Keratinocyte (primary cell): ENCODE data around the gene SHFL. TPM values are rescaled to one million over a fixed set of nuclear protein-coding genes. Genes with fewer than 3 reads are reported as not detected.

Experiments used
- DNase-seq: peaks from one replicate; pipeline ENCODE4 v3.0.0-alpha.2; 2011; ENCODE audit warnings: low read depth, missing footprints, low spot score
- FAIRE-seq: peaks from 2 replicates; lab custom pipeline; 2011; peaks lifted over from hg19 to GRCh38; lab: Jason Lieb, UNC
- H2AFZ ChIP-seq: 2 replicates; pipeline ENCODE4 v1.6.0; 2012; ENCODE audit warnings: low read length, control low read depth, inconsistent platforms; ENCODE audit not compliant: control insufficient read depth
- H3K27ac ChIP-seq: 2 replicates; pipeline ENCODE4 v1.5.1; 2011; ENCODE audit warnings: low read length; ENCODE audit not compliant: control insufficient read depth, insufficient read depth
- H3K27me3 ChIP-seq: 3 replicates; pipeline ENCODE4 v1.6.0; 2011; ENCODE audit warnings: low read length; ENCODE audit not compliant: control insufficient read depth, insufficient read depth; ENCODE audit errors: extremely low read depth
- H3K36me3 ChIP-seq, 2 experiments: 2 replicates in 1 of 2; 3 replicates in 1 of 2; pipeline ENCODE4 v1.5.1; 2011; ENCODE audit warnings: low read length in 2 of 2, mild to moderate bottlenecking in 1 of 2; ENCODE audit not compliant: control insufficient read depth in 2 of 2, insufficient read depth in 2 of 2; ENCODE audit errors: extremely low read depth in 1 of 2
- H3K4me1 ChIP-seq: 3 replicates; pipeline ENCODE4 v1.5.1; 2011; ENCODE audit warnings: low read length; ENCODE audit not compliant: control insufficient read depth, insufficient read depth; ENCODE audit errors: extremely low read depth
- H3K4me2 ChIP-seq: 3 replicates; pipeline ENCODE4 v1.6.0; 2011; ENCODE audit warnings: low read depth, low read length; ENCODE audit not compliant: control insufficient read depth, insufficient read depth; ENCODE audit errors: extremely low read depth
- H3K4me3 ChIP-seq, 3 experiments: fragments of 200-600 bp in 1 of 3; sonication (generic) in 1 of 3; 2 replicates in 2 of 3; 3 replicates in 1 of 3; pipeline ENCODE4 v1.5.1; 2011 to 2016; ENCODE audit warnings: low read length in 3 of 3, mild to moderate bottlenecking in 3 of 3, control low read depth in 2 of 3, inconsistent platforms in 1 of 3, low read depth in 1 of 3, mixed read lengths in 1 of 3, mixed run types in 1 of 3, moderate library complexity in 1 of 3; ENCODE audit not compliant: control insufficient read depth in 2 of 3, insufficient read depth in 2 of 3; ENCODE audit errors: extremely low read depth in 1 of 3
- H3K79me2 ChIP-seq: 2 replicates; pipeline ENCODE4 v1.6.0; 2012; ENCODE audit warnings: low read length; ENCODE audit not compliant: control insufficient read depth, insufficient read depth
- H3K9ac ChIP-seq: 3 replicates; pipeline ENCODE4 v1.6.0; 2011; ENCODE audit warnings: low read length; ENCODE audit not compliant: control insufficient read depth, insufficient read depth; ENCODE audit errors: extremely low read depth
- H3K9me1 ChIP-seq: 3 replicates; pipeline ENCODE4 v1.6.0; 2011; ENCODE audit warnings: low read length; ENCODE audit not compliant: control insufficient read depth, insufficient read depth; ENCODE audit errors: extremely low read depth
- H3K9me3 ChIP-seq: 2 replicates; pipeline ENCODE4 v1.5.1; 2012; ENCODE audit warnings: low read depth, low read length; ENCODE audit not compliant: control insufficient read depth
- H4K20me1 ChIP-seq: 3 replicates; pipeline ENCODE4 v1.6.0; 2011; ENCODE audit warnings: low read length; ENCODE audit not compliant: control insufficient read depth, insufficient read depth; ENCODE audit errors: extremely low read depth
- CTCF ChIP-seq, 3 experiments: IDR thresholded peaks in 1 of 3; conservative IDR thresholded peaks in 1 of 3; optimal IDR thresholded peaks in 1 of 3; 2 replicates in 2 of 3; 3 replicates in 1 of 3; pipeline versions ENCODE3 to v1.5.1; 2011; ENCODE audit warnings: low read length in 3 of 3, mild to moderate bottlenecking in 3 of 3, moderate library complexity in 2 of 3, control low read depth in 1 of 3, inconsistent platforms in 1 of 3; ENCODE audit not compliant: insufficient read depth in 2 of 3; ENCODE audit errors: extremely low read depth in 1 of 3
- EZH2 ChIP-seq: IDR thresholded peaks from one replicate; pipeline ENCODE4 v1.6.1; 2012; ENCODE audit warnings: inconsistent platforms, mild to moderate bottlenecking, low read length, moderate library complexity
- dilution Hi-C: fragments of 300-500 bp; cut with MboI; formaldehyde crosslinking; loops from one replicate; pipeline ENCODE4 v1.7.0; 2020; ENCODE audit warnings: low sequenced_read_pairs; ENCODE audit not compliant: extremely low pct_ligation_motif_present
- polyA plus RNA-seq, 5 experiments: library from polyadenylated mRNA; depleted of rRNA in 3 of 5; stranded (reverse) in 3 of 5; stranded (forward) in 1 of 5; unstranded in 1 of 5; fragments of >200 nt; gene quantifications; 1 replicate in 1 of 5; 2 replicates in 3 of 5; 3 replicates in 1 of 5; pipeline versions ENCODE4 v1.2.1 to v1.2.3, GENCODE V29; 2011 to 2012; ENCODE audit warnings: missing spikeins in 2 of 5, low read depth in 1 of 5, low replicate concordance in 1 of 5

Gene SHFL
- polyA plus RNA-seq, 1 donor (not counting 4 experiments of a cell fraction or from before 2014, with no cell fraction given): 36.4 TPM

- H3K9ac ChIP-seq: no peak overlapping the region
- no peak for FAIRE-seq
- dilution Hi-C loops: no loop called here
- no peak overlapping the region for H3K4me2 ChIP-seq
- TF ChIP-seq CTCF (optimal IDR thresholded peaks at IDR 0.05 in 1 of 3, IDR thresholded peaks at IDR 0.05 in 1 of 3, conservative IDR thresholded peaks at IDR 0.05 in 1 of 3; ENCODE audit: extremely low read depth in 1 of 3, insufficient read depth in 2 of 3, low read length in 3 of 3): no peak
- TF ChIP-seq EZH2: no peak
- H3K4me3 ChIP-seq: no peak overlapping the region
- no peak for DNase-seq
- H3K9me3 ChIP-seq: no peaks in the 10 kb centered on the region
- no peaks in the 10 kb centered on the region for H3K79me2 ChIP-seq
- H3K36me3 ChIP-seq: peaks cover 44 to 53% of the 10 kb centered on the region in 2 experiments
- no peak overlapping the region for H3K27ac ChIP-seq
- no peaks in the 10 kb centered on the region for H3K4me1 ChIP-seq
- no peaks in the 10 kb centered on the region for H4K20me1 ChIP-seq
- no peaks in the 10 kb centered on the region for H3K27me3 ChIP-seq
- H3K9me1 ChIP-seq: no peaks in the 10 kb centered on the region
- no peak overlapping the region for H2AFZ ChIP-seq
Observed at GRCh38 chr19:10136936-10137335, 50.8 kb downstream of the SHFL start.

- no peak overlapping the region for H3K27ac ChIP-seq
- H2AFZ ChIP-seq: no peak overlapping the region
- FAIRE-seq (no peak), DNase-seq (no peak)
- H3K4me3 ChIP-seq: no peak overlapping the region
- no peaks in the 10 kb centered on the region for H3K27me3 ChIP-seq
- H3K9me1 ChIP-seq: no peaks in the 10 kb centered on the region
- peaks cover 49 to 63% of the 10 kb centered on the region in 2 experiments for H3K36me3 ChIP-seq
- H3K9me3 ChIP-seq: no peaks in the 10 kb centered on the region
- dilution Hi-C loops: no loop called here
- H3K79me2 ChIP-seq: no peaks in the 10 kb centered on the region
- no peaks in the 10 kb centered on the region for H3K4me1 ChIP-seq
- H3K9ac ChIP-seq: no peak overlapping the region
- no peaks in the 10 kb centered on the region for H4K20me1 ChIP-seq
- no peak for TF ChIP-seq EZH2
- no peak for TF ChIP-seq CTCF (optimal IDR thresholded peaks at IDR 0.05 in 1 of 3, IDR thresholded peaks at IDR 0.05 in 1 of 3, conservative IDR thresholded peaks at IDR 0.05 in 1 of 3; ENCODE audit: extremely low read depth in 1 of 3, insufficient read depth in 2 of 3, low read length in 3 of 3)
- no peak overlapping the region for H3K4me2 ChIP-seq
Observed at GRCh38 chr19:10137751-10138682, 51.9 kb downstream of the SHFL start.
